Measurements from ENCODE around the gene C9orf57.
"Not testable (repeated sequence)": the region's sequence is repeated elsewhere in the genome, so short reads cannot be mapped to it uniquely, and the experiment has no call there.

The C9orf57 gene

GRCh38 chr9:72041369-72041768, 19.0 kb downstream of the C9orf57 start:
- Mint-ChIP-seq H3K36me3 (ENCODE audit: low read depth) (no peaks in the 10 kb centered on the region), H3K27ac (no peak overlapping the region), H3K4me3 (no peak overlapping the region), H3K4me1 (ENCODE audit: low read depth) (no peaks in the 10 kb centered on the region), H3K27me3 (peaks cover 16% of the 10 kb centered on the region), H3K9me3 (no peaks in the 10 kb centered on the region)

- no peak overlapping the region for H3K27ac Mint-ChIP-seq
- no peaks in the 10 kb centered on the region for H3K9me3 Mint-ChIP-seq
- peaks cover 26% of the 10 kb centered on the region for H3K27me3 Mint-ChIP-seq
- no peaks in the 10 kb centered on the region for H3K4me1 Mint-ChIP-seq (ENCODE audit: low read depth)
- H3K36me3 Mint-ChIP-seq (ENCODE audit: low read depth): no peaks in the 10 kb centered on the region
- no peak overlapping the region for H3K4me3 Mint-ChIP-seq
Measured at GRCh38 chr9:72039532-72039931, 20.9 kb downstream of the C9orf57 start.

GRCh38 chr9:72038890-72039410, 21.5 kb downstream of the C9orf57 start:
- Mint-ChIP-seq H3K27ac (no peak overlapping the region), H3K4me1 (ENCODE audit: low read depth) (no peaks in the 10 kb centered on the region), H3K27me3 (peaks cover 26% of the 10 kb centered on the region), H3K9me3 (no peaks in the 10 kb centered on the region), H3K36me3 (ENCODE audit: low read depth) (no peaks in the 10 kb centered on the region), H3K4me3 (no peak overlapping the region)

DNA sequence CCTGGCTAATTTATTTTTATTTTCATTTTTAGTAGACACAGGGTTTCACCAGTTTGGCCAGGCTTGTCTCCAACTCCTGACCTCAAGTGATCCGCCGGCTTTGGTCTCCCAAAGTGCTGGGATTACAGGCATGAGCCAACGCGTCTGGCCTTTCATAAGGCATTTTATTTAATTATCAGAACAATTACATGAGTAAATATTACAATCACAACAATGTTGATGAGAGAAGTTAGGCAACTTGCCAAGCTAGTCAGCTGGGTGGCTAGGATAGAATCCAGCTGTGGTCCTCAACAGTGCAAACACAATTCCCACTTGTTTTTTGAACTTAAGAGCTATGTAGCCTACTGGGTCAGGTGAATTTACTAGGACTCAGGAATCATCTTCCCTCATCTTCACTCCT, 22.0 kb downstream of the C9orf57 start:
- H3K27ac Mint-ChIP-seq: no peak overlapping the region
- peaks cover 26% of the 10 kb centered on the region for H3K27me3 Mint-ChIP-seq
- no peaks in the 10 kb centered on the region for H3K4me1 Mint-ChIP-seq (ENCODE audit: low read depth)
- no peak overlapping the region for H3K4me3 Mint-ChIP-seq
- H3K9me3 Mint-ChIP-seq: no peaks in the 10 kb centered on the region
- no peaks in the 10 kb centered on the region for H3K36me3 Mint-ChIP-seq (ENCODE audit: low read depth)

GRCh38 chr9:72037571-72037970, 22.8 kb downstream of the C9orf57 start:
- no peaks in the 10 kb centered on the region for H3K4me1 Mint-ChIP-seq (ENCODE audit: low read depth)
- peaks cover 21% of the 10 kb centered on the region for H3K27me3 Mint-ChIP-seq
- no peaks in the 10 kb centered on the region for H3K36me3 Mint-ChIP-seq (ENCODE audit: low read depth)
- H3K4me3 Mint-ChIP-seq: no peak overlapping the region
- no peak overlapping the region for H3K27ac Mint-ChIP-seq
- H3K9me3 Mint-ChIP-seq: no peaks in the 10 kb centered on the region

- no peak overlapping the region for H3K4me3 Mint-ChIP-seq
- no peak overlapping the region for H3K27ac Mint-ChIP-seq
- peaks cover 11% of the 10 kb centered on the region for H3K27me3 Mint-ChIP-seq
- H3K36me3 Mint-ChIP-seq (ENCODE audit: low read depth): no peaks in the 10 kb centered on the region
- no peaks in the 10 kb centered on the region for H3K9me3 Mint-ChIP-seq
- no peaks in the 10 kb centered on the region for H3K4me1 Mint-ChIP-seq (ENCODE audit: low read depth)
Measured at GRCh38 chr9:72030767-72031166, 29.6 kb downstream of the C9orf57 start.

- no peaks in the 10 kb centered on the region for H3K36me3 Mint-ChIP-seq (ENCODE audit: low read depth)
- H3K9me3 Mint-ChIP-seq: no peaks in the 10 kb centered on the region
- no peak overlapping the region for H3K27ac Mint-ChIP-seq
Measured at GRCh38 chr9:72029986-72030385, 30.4 kb downstream of the C9orf57 start.

DNA sequence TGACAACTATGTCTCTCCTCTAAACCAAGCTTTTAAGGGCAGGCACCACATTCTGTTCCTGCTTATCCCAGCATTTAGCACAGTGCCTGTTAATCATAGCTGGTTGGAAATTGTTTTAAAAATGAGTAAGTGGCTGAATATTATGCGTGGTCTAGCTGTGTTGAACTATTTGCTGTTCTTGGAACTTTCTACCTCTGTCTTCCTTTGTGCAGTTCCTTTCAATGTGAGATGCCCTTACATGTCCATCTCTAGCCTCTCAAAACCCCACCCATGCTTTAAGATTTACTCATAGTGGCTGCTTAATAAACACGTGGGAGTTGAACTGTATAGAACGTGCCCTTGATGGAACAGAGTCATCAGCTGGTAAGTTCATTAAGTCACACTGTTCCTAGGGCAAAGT, 34.5 kb downstream of the C9orf57 start:
- Mint-ChIP-seq H3K36me3 (ENCODE audit: low read depth) (no peaks in the 10 kb centered on the region), H3K4me1 (ENCODE audit: low read depth) (no peaks in the 10 kb centered on the region), H3K9me3 (no peaks in the 10 kb centered on the region), H3K27ac (no peak overlapping the region), H3K27me3 (peaks cover 3% of the 10 kb centered on the region), H3K4me3 (no peak overlapping the region)

More at GRCh38 chr9:72029986-72030385, 30.4 kb downstream of the C9orf57 start:
- Mint-ChIP-seq H3K4me3 (no peak overlapping the region), H3K4me1 (ENCODE audit: low read depth) (no peaks in the 10 kb centered on the region), H3K27me3 (peaks cover 4% of the 10 kb centered on the region)

- Mint-ChIP-seq H3K27ac (no peak overlapping the region), H3K4me3 (no peak overlapping the region), H3K4me1 (ENCODE audit: low read depth) (no peaks in the 10 kb centered on the region), H3K36me3 (ENCODE audit: low read depth) (no peaks in the 10 kb centered on the region), H3K9me3 (no peaks in the 10 kb centered on the region), H3K27me3 (peaks cover 3% of the 10 kb centered on the region)
Measured at GRCh38 chr9:72023596-72023995, 36.8 kb downstream of the C9orf57 start.

DNA sequence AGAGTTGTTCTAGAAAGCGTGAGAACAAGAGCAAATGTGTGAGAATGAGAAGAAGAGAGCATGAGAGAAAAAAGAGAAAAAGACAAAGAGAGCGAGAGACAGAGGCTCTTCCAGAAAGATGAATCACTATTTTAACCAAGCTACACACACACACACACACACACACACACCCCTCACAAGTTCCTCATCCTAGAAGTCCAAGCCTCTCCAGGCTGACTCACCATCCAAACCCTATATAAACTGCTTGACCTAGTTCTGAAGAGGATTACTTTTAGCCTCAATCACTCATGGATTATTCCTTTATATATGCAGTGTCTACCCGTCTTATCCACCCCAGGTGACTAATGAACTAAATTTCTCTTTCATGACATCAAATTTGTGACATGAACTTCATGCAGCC, 37.6 kb downstream of the C9orf57 start:
- Mint-ChIP-seq H3K4me1 (ENCODE audit: low read depth) (no peaks in the 10 kb centered on the region), H3K27ac (no peak overlapping the region), H3K4me3 (no peak overlapping the region), H3K27me3 (peaks cover 3% of the 10 kb centered on the region), H3K36me3 (ENCODE audit: low read depth) (no peaks in the 10 kb centered on the region), H3K9me3 (no peaks in the 10 kb centered on the region)

DNA sequence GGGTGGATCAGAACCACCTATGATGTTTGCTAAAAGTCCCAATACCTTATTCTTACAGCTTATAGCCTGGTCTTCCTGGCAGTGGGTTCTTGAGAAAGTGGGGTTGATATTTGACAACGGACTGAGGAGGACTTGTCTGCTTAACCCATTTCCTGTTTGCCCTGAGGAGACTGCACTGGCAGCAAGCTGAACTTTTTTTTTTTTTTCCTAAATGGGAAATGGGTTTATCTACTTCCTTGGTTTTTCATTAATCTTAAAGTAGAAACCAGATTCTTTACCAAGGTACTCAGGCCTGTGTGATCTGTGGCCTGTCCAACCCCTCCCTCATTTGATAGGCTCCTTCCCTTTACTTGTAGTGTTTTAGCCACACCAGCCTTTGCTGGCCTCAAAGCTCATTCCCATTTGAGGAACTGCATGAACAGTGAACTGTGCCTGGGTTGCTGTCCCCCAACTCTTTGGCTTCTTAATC, 47.1 kb downstream of the C9orf57 start:
- Mint-ChIP-seq H3K27ac (peak overlapping the region; percentile 65), H3K4me3 (no peak overlapping the region), H3K36me3 (ENCODE audit: low read depth) (no peaks in the 10 kb centered on the region), H3K27me3 (no peaks in the 10 kb centered on the region), H3K4me1 (ENCODE audit: low read depth) (peaks cover 14% of the 10 kb centered on the region), H3K9me3 (no peaks in the 10 kb centered on the region)

GRCh38 chr9:72012646-72013045, 47.8 kb downstream of the C9orf57 start:
- H3K4me1 Mint-ChIP-seq (ENCODE audit: low read depth): peaks cover 14% of the 10 kb centered on the region
- no peaks in the 10 kb centered on the region for H3K9me3 Mint-ChIP-seq
- H3K36me3 Mint-ChIP-seq (ENCODE audit: low read depth): no peaks in the 10 kb centered on the region
- no peak overlapping the region for H3K4me3 Mint-ChIP-seq
- H3K27me3 Mint-ChIP-seq: no peaks in the 10 kb centered on the region
- peak overlapping the region; percentile 12 for H3K27ac Mint-ChIP-seq

- H3K27ac Mint-ChIP-seq; H3K36me3 Mint-ChIP-seq (ENCODE audit: low read depth); H3K4me1 Mint-ChIP-seq (ENCODE audit: low read depth); H3K9me3 Mint-ChIP-seq; H3K27me3 Mint-ChIP-seq; H3K4me3 Mint-ChIP-seq: not testable (repeated sequence)
Measured at GRCh38 chr9:72007726-72008125, 52.7 kb downstream of the C9orf57 start.

DNA sequence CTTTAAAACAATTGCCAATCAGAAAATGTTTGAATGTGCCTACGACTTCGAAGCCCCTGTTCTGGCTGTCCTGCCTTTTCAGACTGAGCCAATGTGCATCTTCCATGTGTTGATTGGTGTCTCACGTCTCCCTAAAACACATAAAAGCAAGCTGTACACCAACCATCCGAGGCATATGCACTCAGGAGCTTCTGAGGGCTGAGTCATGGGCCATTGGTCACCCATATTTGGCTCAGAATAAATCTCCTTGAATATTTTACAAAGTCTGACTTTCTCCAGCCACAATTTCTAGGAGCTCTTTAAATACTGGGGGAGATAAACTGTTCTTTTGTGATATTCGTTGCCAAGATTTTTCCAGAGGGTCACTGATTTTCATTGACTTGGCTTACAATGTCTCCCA, 53.9 kb downstream of the C9orf57 start:
- H3K4me1 Mint-ChIP-seq (ENCODE audit: low read depth): no peaks in the 10 kb centered on the region
- H3K27me3 Mint-ChIP-seq: no peaks in the 10 kb centered on the region
- H3K4me3 Mint-ChIP-seq: no peak overlapping the region
- no peaks in the 10 kb centered on the region for H3K36me3 Mint-ChIP-seq (ENCODE audit: low read depth)
- H3K27ac Mint-ChIP-seq: no peak overlapping the region
- no peaks in the 10 kb centered on the region for H3K9me3 Mint-ChIP-seq

- no peaks in the 10 kb centered on the region for H3K27me3 Mint-ChIP-seq
- H3K36me3 Mint-ChIP-seq (ENCODE audit: low read depth): no peaks in the 10 kb centered on the region
- H3K4me1 Mint-ChIP-seq (ENCODE audit: low read depth): no peaks in the 10 kb centered on the region
- H3K4me3 Mint-ChIP-seq: no peak overlapping the region
- no peaks in the 10 kb centered on the region for H3K9me3 Mint-ChIP-seq
- no peak overlapping the region for H3K27ac Mint-ChIP-seq
Measured at GRCh38 chr9:72005451-72005850, 55.0 kb downstream of the C9orf57 start.
